PC-3 (cell line): ENCODE measurements around the gene RAD51.
"Not testable (repeated sequence)": the region's sequence is repeated elsewhere in the genome, so short reads cannot be mapped to it uniquely, and the experiment has no call there.

Source experiments
- EZH2 ChIP-seq: fragments of 300-600 bp; sonication (generic); IDR thresholded peaks from one replicate; pipeline ENCODE4 v1.6.1; 2017; ENCODE audit warnings: antibody characterized with exemption, mild to moderate bottlenecking, low read length; ENCODE audit not compliant: unreplicated experiment
- EZH2phosphoT487 ChIP-seq: fragments of 300-600 bp; sonication (generic); IDR thresholded peaks from 2 replicates; pipeline ENCODE4 v1.6.1; 2018; ENCODE audit warnings: mild to moderate bottlenecking, antibody characterized with exemption, low read length, borderline replicate concordance
- TF ChIP-seq, protein P1 (sequence below): fragments of 300-600 bp; sonication (generic); conservative IDR thresholded peaks from 2 replicates; pipeline ENCODE4 v1.5.1; 2017; ENCODE audit warnings: antibody characterized with exemption, low read depth, mild to moderate bottlenecking, low read length

- TF ChIP-seq, protein P1, sequence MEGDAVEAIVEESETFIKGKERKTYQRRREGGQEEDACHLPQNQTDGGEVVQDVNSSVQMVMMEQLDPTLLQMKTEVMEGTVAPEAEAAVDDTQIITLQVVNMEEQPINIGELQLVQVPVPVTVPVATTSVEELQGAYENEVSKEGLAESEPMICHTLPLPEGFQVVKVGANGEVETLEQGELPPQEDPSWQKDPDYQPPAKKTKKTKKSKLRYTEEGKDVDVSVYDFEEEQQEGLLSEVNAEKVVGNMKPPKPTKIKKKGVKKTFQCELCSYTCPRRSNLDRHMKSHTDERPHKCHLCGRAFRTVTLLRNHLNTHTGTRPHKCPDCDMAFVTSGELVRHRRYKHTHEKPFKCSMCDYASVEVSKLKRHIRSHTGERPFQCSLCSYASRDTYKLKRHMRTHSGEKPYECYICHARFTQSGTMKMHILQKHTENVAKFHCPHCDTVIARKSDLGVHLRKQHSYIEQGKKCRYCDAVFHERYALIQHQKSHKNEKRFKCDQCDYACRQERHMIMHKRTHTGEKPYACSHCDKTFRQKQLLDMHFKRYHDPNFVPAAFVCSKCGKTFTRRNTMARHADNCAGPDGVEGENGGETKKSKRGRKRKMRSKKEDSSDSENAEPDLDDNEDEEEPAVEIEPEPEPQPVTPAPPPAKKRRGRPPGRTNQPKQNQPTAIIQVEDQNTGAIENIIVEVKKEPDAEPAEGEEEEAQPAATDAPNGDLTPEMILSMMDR: not testable (repeated sequence)
- not testable (repeated sequence) for TF ChIP-seq EZH2, EZH2phosphoT487
Measured at GRCh38 chr15:40676290-40676689, 18.7 kb upstream of the RAD51 start.
